ENCODE measurements around the gene ZNF45. TPM values are rescaled to one million over a fixed set of nuclear protein-coding genes. Genes with fewer than 3 reads are reported as not detected.

ZNF45 gene
- total RNA-seq, 1 experiment from 2014 or later, result 12.2 TPM

DNA sequence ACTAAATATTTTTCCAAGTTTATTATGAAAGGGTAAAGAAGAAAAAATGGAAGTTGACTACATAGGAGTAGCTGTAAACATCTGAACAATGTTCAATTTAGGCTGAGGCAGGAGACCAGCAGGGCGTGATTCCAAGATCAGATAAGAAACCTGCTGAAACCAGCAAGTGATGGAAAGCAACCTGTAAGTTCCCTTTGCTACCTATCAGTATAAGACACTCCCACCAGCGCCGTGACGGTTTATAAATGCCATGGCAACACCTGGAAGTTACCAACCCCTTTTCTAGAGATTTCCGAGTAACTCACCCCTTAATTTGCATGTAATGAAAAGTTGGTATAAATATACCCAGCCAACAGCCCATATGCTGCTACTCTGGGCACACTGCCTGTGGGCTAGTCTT lies 1.1 kb upstream of the ZNF45 start (continued):
- no peak for TF ChIP-seq USF2 (CRISPR knock-in tag; IDR thresholded peaks at IDR 0.05)
- TF ChIP-seq ETV6 (CRISPR knock-in tag; IDR thresholded peaks at IDR 0.05), result no peak
- TF ChIP-seq GRHL2 (CRISPR knock-in tag; IDR thresholded peaks at IDR 0.05; ENCODE audit: insufficient replicate concordance, severe bottlenecking), result no peak
- no peak for TF ChIP-seq ZNF219 (CRISPR knock-in tag; IDR thresholded peaks at IDR 0.05; ENCODE audit: borderline replicate concordance)

DNA sequence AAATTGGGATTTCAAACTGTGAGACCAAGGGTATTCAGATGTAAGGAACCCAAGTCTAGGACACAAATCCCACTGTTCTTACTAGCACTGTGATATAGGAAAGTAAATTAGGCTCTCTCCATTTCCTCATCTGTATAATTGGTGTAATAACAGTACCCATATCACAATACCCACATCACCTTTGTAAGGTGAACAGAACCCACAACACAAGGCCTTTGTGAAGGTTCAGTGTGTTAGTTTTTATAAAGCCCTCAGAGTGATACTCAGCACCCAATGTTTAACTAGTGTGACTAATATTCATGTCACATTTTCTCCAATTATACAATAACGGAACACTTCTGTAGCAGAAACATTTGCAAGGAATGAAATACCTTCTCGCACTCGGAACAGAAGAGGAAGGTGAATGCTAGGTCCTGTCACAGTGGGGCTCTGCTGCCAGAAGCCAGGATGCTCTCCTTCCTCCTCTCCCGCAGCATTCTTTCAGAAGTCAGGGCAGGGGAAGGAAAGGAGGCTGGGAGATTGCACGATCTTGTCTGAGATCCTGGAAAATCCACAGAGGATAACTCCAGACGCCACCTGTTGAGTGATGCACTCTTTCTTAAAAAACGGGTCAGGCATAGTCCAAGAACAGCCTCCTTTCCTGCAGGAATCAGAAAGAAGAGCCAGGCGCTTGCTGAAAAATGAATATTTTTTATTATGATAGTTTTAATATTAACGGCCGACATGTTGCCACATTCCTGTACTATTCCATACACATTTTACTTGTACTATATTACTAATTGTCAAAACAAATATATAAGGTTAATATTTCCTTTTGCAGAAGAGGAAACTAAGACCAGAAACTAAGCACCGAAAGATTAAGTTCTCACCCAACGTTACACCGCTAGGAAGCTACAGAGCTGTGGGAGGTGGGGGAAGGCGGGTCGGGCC lies 762 bp downstream of the ZNF45 start:
- H3K4me3 Mint-ChIP-seq, result peak overlapping the region; percentile 92
- ChIA-PET POLR2A (interaction anchor here (1.4 kb wide), 1 partner anchor 17 kb away, joined by 3 read pairs; the partner anchor contains the start of gene ZNF221), CTCF (interaction anchor here (0.8 to 1.6 kb wide), 10 partner anchors 12 to 566 kb away, joined by 3 to 20 read pairs (median 4); partner anchors contain the start of genes ZNF180, ZNF221 and ZNF283)
- DNase-seq (ENCODE audit: low spot score) (no peak), ATAC-seq (no peak)
- H3K4me1 Mint-ChIP-seq, result peaks cover 6% of the 10 kb centered on the region
- TF ChIP-seq ZNF317 (CRISPR knock-in tag; IDR thresholded peaks at IDR 0.05; ENCODE audit: borderline replicate concordance, low read depth) (no peak), HMGA2 (CRISPR knock-in tag; IDR thresholded peaks at IDR 0.05) (no peak), E2F1 (CRISPR knock-in tag; IDR thresholded peaks at IDR 0.05) (no peak), AFF4 (CRISPR knock-in tag; IDR thresholded peaks at IDR 0.05; ENCODE audit: borderline replicate concordance) (no peak), ZNF423 (CRISPR knock-in tag; IDR thresholded peaks at IDR 0.05) (no peak), SMAD4 (CRISPR knock-in tag; IDR thresholded peaks at IDR 0.05) (no peak), ZNF396 (CRISPR knock-in tag; IDR thresholded peaks at IDR 0.05; ENCODE audit: borderline replicate concordance) (no peak), ATF1 (CRISPR knock-in tag; IDR thresholded peaks at IDR 0.05) (no peak), MXD4 (CRISPR knock-in tag; IDR thresholded peaks at IDR 0.05; ENCODE audit: borderline replicate concordance) (no peak), HMGXB4 (CRISPR knock-in tag; IDR thresholded peaks at IDR 0.05) (no peak), ZNF671 (CRISPR knock-in tag; IDR thresholded peaks at IDR 0.05) (no peak), GTF2I (CRISPR knock-in tag; conservative IDR thresholded peaks at IDR 0.05) (no peak), ELF4 (CRISPR knock-in tag; IDR thresholded peaks at IDR 0.05; ENCODE audit: low read depth) (no peak)
- TF ChIP-seq, protein P1, sequence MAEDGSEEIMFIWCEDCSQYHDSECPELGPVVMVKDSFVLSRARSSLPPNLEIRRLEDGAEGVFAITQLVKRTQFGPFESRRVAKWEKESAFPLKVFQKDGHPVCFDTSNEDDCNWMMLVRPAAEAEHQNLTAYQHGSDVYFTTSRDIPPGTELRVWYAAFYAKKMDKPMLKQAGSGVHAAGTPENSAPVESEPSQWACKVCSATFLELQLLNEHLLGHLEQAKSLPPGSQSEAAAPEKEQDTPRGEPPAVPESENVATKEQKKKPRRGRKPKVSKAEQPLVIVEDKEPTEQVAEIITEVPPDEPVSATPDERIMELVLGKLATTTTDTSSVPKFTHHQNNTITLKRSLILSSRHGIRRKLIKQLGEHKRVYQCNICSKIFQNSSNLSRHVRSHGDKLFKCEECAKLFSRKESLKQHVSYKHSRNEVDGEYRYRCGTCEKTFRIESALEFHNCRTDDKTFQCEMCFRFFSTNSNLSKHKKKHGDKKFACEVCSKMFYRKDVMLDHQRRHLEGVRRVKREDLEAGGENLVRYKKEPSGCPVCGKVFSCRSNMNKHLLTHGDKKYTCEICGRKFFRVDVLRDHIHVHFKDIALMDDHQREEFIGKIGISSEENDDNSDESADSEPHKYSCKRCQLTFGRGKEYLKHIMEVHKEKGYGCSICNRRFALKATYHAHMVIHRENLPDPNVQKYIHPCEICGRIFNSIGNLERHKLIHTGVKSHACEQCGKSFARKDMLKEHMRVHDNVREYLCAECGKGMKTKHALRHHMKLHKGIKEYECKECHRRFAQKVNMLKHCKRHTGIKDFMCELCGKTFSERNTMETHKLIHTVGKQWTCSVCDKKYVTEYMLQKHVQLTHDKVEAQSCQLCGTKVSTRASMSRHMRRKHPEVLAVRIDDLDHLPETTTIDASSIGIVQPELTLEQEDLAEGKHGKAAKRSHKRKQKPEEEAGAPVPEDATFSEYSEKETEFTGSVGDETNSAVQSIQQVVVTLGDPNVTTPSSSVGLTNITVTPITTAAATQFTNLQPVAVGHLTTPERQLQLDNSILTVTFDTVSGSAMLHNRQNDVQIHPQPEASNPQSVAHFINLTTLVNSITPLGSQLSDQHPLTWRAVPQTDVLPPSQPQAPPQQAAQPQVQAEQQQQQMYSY (CRISPR knock-in tag; IDR thresholded peaks at IDR 0.05), result no peak
- H3K36me3 Mint-ChIP-seq, result peaks cover 32% of the 10 kb centered on the region
- peaks cover 17% of the 10 kb centered on the region for H3K9me3 Mint-ChIP-seq
- H3K27me3 Mint-ChIP-seq (ENCODE audit: low read depth), result peaks cover 18% of the 10 kb centered on the region
- 0 out of 2 replicates have a peak overlapping the region, but pooled peaks have one; percentile 19 for H3K27ac Mint-ChIP-seq

Data from WTC11 (cell line).